GM19193 (cell line): Measurements from ENCODE around the gene NLRC5.

Experiments used
- POLR2A ChIP-seq: IDR thresholded peaks from 4 replicates; pipeline ENCODE4 v1.6.1; 2011; ENCODE audit not compliant: insufficient read depth, insufficient read length; ENCODE audit errors: extremely low read depth

NLRC5 gene

GRCh38 chr16:56985962-56986360 lies 3.4 kb upstream of the NLRC5 start:
- TF ChIP-seq POLR2A: no peak

- TF ChIP-seq POLR2A: no peak
Measured at GRCh38 chr16:56986361-56986760, 3.0 kb upstream of the NLRC5 start.

GRCh38 chr16:56987692-56988091 lies 1.7 kb upstream of the NLRC5 start:
- TF ChIP-seq POLR2A: no peak

DNA sequence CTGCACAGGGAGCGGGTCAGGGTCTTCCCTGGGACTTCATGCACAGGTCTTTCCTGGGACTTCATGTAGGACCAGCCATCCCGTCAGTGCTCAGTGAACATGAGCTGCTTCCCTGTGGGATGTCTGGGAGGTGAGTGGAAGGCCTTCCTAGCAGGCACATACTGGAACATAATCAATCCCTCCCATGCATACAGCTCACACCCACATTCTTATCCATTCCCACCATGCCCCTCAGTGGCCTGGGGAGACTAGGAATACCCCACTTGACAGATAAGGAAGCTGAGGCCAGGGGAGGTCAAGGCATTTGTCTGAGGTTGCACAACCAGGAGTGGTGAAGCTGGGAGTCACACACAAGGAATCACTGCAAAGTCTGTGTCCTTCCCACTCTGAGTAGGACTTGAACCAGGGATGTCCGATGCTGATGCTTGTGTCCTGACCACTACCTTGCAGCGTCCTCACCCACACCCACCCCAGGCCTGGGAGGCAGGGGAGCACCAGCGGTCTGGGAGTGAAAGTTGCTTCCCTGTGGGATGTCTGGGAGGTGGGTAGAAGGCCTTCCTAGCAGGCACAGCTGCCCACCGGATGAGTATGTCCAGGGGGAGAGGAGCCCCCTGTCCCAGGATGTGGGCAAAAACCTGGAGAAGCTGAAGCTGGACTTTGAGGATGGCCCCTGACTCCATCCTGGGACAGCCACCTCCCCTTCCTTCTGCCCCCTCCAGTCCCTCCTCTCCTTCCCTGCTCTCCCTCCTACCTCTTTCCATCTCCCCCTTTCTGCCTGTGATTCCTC lies 1.0 kb upstream of the NLRC5 start:
- no peak for TF ChIP-seq POLR2A

- no peak for TF ChIP-seq POLR2A
Measured at GRCh38 chr16:56989988-56990387, 631 bp downstream of the NLRC5 start.

- TF ChIP-seq POLR2A: peak; percentile 65
Measured at GRCh38 chr16:56990407-56991286, 1.3 kb downstream of the NLRC5 start.

GRCh38 chr16:56993204-56993603 lies 3.8 kb downstream of the NLRC5 start:
- TF ChIP-seq POLR2A: no peak

DNA sequence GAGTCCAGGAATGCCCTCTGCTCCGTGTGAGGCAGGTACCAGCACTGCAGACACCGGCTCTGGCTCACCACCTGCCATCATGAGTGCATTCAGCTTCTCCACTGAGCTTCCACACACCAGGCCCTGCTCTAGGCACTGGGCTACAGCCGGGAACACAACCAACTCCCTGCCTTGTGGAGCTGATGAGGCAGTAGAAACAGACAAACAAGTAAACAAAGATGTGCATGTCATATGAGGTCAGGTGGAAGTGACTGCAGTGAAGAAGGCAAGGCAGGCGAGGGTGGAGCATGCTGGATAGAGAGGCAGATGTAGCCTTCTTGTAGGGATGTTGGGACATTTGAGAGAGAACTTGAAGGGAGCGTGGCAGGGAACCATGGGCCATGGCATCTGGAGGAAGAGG lies 5.0 kb downstream of the NLRC5 start:
- TF ChIP-seq POLR2A: no peak

DNA sequence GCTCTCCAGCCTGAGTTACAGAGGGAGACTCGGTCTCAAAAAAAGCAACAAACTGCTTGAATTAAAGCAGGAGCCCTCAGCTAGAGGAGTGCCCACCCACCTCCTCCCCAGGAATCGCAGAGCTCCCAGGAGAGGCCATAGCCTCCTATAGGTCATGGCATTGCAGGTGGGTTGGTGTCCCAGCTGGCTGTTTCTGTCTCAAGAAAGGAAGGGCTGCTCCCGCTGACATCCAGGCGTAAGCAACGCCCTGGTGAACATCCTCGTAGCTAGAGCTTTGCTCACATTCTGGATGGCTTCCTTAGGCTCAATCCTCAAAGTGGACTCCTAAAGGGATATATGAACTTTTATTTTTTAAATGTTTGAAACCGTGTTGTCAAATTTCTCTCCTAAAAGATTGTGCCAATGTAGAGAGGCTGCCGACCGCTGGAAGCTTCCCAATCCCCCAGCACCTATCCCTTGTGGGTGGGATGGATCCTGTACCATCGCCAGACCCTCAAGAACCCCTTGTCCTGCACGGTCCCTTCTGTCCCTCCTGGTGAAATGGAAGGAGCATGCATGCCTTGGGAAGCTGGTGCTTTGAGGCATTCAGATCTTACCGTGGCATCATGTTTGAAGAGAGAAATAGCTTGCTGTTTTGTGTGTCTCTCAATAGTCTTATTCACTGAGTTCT lies 5.9 kb downstream of the NLRC5 start:
- no peak for TF ChIP-seq POLR2A

GRCh38 chr16:56997264-56997663 lies 7.9 kb downstream of the NLRC5 start:
- TF ChIP-seq POLR2A: no peak

DNA sequence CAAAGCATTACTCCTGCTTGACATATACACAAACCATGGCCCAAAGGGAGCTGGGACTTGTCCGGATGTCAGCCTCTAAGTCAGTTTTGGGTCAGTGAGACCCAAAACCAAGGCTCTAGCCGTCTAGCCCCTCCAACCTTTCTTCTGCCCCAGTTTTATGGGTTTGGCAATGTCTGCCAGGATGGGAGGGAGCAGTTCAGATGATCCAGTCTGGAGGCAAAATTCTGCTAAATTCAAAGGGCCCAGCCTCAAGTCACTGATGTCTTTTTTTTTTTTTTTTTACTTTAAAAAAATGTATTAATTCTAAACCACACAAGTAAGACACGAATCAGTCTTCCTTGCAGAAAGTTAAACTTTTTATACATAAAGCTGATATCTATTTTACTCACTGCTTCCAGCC lies 8.6 kb downstream of the NLRC5 start:
- TF ChIP-seq POLR2A: no peak

- no peak for TF ChIP-seq POLR2A
Measured at GRCh38 chr16:56998352-56998751, 9.0 kb downstream of the NLRC5 start.

DNA sequence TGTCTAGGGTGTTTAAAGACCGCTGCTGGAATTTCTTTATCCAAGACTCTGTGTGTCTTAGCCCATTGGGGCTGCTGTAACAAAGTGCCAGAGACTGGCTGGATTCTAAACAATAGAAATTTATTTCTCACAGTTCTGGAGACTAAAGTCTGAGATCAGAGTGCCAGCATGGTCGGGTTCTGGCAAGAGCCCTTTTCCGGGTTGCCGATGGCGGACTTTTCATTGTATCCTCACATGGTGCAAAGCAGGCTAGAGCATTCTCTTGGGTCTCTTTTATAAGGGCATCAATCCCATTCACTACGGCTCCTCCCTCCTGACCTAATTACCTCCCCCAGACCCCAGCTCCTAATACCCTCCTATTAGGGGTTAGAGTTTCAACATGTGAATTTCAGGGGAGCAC lies 9.5 kb downstream of the NLRC5 start:
- no peak for TF ChIP-seq POLR2A

DNA sequence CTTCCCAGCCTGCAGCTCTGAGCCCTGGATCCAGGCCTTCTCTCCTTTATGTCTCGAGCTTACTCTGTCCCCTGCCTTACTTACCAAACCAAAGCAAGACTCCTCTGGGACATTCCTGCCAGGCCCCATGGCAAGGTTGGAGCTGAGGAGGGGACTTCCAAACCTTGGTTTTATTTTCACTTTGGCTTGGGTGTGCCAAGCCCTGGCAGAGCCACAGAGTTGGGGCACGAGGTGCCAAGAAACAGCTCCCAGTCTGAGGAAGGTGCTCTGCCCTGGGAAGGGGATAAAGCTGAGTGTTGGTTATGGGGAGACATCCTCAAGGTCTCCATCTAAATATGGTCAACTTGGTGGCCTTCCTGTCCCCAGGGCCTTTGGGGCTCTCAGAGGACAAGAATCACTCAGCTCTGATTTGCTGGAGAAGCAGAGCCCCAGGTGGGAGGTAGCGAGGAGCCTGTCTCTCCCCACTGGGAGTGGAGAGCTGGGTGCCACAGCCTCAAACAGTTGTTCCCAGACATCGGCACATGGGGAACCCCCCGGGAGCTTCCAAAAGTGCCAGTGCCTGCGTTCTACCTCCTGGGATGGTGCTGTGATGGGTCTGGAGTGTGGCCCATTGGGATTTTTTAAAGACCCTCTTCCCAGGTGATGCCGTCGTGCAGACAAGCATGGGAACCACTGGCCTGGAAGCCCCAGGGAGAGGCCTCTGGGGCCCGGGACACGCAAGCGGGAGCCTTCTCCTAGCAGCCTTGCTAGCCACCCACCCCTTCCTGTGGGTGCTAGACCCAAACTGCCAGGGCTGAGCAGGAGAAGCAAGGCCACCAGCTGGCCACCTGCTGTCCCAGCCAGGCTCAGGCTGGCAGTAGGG lies 10.3 kb downstream of the NLRC5 start:
- TF ChIP-seq POLR2A: peak; percentile 17

DNA sequence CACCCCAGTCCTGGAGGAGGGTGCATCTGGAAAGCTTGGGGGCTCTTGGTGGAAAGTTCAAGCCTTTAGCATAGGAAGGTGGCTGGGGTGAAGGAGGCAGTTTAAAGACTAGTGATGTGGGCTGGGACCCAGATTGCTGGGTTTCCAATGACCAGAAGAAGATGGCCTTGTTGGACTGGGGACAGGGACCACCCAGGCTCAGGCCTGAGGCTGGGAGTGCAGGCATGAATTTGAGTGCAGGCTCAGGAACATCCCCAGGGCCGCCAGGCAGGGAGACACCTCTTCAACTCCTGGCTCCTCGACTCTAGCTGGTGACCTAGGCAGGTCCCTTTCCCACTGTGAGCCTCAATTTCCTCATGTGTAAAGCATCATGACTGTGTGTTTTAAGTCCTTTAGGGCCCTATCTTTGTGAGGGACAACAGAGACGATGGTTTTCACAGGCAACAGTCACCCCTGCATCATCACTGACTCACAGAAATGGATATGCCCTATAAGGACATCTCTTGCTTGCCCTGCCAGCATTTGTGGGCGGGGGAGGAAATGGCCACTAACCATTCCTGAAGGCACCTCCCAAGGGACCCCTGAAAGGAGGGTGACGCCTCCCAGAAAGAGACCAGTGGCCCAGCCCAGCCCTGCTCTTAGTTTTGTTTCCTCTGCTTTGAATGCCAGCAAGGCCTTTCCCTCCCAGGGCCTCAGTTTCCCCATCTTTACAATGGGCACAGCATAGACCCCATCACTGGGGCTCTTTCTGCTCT lies 11.1 kb downstream of the NLRC5 start:
- peak; percentile 22 for TF ChIP-seq POLR2A
